GM10266 (cell line): Measurements from ENCODE around the gene FAM124A.

Source experiments
- DNase-seq: peaks from one replicate; pipeline ENCODE4 v3.0.0; 2012; ENCODE audit errors: extremely low spot score
- TF ChIP-seq, protein P1 (sequence below): IDR thresholded peaks from 2 replicates; pipeline ENCODE4 v1.5.1; 2012; ENCODE audit warnings: mild to moderate bottlenecking, low read depth; ENCODE audit not compliant: control insufficient read depth, insufficient read depth; ENCODE audit errors: missing control alignments

Gene FAM124A

DNA sequence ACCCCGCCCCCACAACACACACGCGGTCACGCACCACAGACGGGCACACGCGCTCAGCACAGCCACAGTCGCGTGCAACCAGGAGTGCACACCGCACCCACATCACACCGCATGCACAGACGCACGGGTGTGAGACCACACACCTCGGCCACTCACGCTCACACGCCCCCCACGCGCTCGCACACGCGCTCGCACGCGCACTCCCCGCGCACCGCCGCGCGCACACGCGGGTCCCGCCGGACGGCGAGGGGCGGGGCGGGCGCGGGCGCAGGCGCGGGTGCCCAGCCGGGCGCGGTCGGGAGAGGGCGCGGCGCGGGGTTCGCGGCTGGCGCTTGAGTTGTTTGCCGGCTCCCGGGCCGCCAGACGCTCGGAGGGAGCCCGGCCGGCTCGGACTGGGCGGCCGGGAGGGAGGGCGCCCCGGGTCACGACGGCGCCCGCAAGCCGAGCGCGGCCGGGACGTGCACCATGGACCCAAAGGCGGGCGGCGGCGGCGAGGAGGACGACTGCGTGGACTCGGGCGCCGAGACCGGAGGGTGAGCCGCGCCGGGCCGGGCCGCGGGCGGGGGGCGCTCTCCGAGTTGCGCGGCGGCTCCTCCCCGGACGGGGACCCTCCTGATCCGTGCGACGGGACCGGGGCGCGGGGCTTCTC, at the start of gene FAM124A:
TSS of gene FAM124A (plus strand) at position 362 of the 649 bp plus-strand sequence. CDS start at position 466, 104 bp downstream.
- TF ChIP-seq, protein P1, sequence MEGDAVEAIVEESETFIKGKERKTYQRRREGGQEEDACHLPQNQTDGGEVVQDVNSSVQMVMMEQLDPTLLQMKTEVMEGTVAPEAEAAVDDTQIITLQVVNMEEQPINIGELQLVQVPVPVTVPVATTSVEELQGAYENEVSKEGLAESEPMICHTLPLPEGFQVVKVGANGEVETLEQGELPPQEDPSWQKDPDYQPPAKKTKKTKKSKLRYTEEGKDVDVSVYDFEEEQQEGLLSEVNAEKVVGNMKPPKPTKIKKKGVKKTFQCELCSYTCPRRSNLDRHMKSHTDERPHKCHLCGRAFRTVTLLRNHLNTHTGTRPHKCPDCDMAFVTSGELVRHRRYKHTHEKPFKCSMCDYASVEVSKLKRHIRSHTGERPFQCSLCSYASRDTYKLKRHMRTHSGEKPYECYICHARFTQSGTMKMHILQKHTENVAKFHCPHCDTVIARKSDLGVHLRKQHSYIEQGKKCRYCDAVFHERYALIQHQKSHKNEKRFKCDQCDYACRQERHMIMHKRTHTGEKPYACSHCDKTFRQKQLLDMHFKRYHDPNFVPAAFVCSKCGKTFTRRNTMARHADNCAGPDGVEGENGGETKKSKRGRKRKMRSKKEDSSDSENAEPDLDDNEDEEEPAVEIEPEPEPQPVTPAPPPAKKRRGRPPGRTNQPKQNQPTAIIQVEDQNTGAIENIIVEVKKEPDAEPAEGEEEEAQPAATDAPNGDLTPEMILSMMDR: peak; percentile 44
- DNase-seq: peak; percentile 68

DNA sequence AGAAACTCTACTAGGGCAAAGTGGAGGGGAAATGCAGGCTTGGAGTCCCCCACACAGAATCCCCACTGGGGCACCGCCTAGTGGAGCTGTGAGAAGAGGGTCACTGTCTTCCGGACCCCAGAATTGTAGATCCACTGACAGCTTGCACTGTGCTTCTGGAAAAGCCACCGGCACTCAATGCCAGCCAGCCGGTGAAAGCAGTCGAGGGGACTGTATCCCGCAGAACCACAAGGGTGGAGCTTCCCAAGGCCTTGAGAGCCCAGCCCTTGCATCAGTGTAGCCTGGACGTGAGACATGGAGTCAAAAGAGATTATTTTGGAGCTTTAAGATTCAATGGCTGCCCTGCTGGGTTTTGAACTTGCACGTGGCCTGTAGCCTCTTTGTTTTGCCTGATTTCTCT, 47.2 kb upstream of the FAM124A start:
- TF ChIP-seq, protein P1: no peak
- no peak for DNase-seq

- TF ChIP-seq, protein P1: no peak
- DNase-seq: no peak
Measured at GRCh38 chr13:51175639-51176038, 46.6 kb upstream of the FAM124A start.

DNA sequence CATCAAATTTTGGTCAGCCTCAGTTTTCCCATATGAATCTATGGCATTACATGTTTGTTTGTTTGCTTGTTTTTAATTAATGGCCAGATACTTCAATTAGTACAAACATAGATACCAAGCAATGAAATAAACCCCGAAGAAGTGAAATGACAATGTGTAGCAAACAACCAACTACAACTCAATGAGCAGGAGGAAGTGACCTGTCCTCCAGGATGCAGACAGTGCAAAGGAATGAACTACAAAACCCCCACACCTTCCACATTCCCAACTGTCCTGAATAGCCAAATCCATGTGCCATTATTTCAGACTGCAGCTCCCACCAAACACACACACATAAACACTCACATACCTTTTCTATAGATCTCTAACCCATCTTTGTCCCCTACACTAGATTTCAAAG, 45.0 kb upstream of the FAM124A start:
- DNase-seq: no peak
- TF ChIP-seq, protein P1: no peak

- DNase-seq: no peak
- TF ChIP-seq, protein P1: no peak
Measured at GRCh38 chr13:51178456-51179074, 43.6 kb upstream of the FAM124A start.

DNA sequence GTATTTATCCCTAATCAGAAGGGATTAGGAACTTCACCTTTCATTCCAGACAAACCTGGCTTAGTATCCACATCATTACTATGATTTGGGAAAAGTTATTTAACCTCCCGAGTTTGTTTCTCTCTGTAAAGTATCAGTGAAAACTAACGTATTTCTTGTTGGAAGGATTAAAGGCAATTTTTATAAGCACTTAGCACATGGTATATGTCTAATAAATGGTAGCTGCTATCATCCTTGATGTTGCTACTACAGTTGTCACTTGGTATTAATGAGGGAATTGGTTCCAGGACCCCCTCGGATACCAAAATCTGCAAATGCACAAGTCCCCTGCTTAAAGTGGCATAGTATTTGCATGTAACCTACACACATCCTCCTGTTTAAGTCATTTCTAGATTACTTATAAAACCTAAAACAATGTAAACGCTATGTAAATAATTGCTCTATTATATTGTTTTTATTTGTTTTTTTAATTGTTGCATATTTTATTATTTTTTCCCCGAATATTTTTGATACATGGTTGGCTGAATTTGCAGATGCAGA, 42.7 kb upstream of the FAM124A start:
- TF ChIP-seq, protein P1: no peak
- DNase-seq: no peak
